B cell (primary cell): Measurements from ENCODE around the gene CORO1C.

ENCODE experiments used
- EZH2 ChIP-seq: IDR thresholded peaks from 2 replicates; pipeline ENCODE4 v1.6.1; 2012; ENCODE audit warnings: borderline replicate concordance, low read depth, mild to moderate bottlenecking, moderate library complexity, low read length; ENCODE audit not compliant: insufficient read depth, poor library complexity, severe bottlenecking
- TF ChIP-seq, protein P1 (sequence below): fragments of 200-600 bp; IDR thresholded peaks from one replicate; pipeline ENCODE4 v1.8.0; 2022; ENCODE audit warnings: antibody characterized with exemption, mild to moderate bottlenecking

GRCh38 chr12:108596854-108597558 is 134.3 kb downstream of the CORO1C start:
- TF ChIP-seq, protein P1, sequence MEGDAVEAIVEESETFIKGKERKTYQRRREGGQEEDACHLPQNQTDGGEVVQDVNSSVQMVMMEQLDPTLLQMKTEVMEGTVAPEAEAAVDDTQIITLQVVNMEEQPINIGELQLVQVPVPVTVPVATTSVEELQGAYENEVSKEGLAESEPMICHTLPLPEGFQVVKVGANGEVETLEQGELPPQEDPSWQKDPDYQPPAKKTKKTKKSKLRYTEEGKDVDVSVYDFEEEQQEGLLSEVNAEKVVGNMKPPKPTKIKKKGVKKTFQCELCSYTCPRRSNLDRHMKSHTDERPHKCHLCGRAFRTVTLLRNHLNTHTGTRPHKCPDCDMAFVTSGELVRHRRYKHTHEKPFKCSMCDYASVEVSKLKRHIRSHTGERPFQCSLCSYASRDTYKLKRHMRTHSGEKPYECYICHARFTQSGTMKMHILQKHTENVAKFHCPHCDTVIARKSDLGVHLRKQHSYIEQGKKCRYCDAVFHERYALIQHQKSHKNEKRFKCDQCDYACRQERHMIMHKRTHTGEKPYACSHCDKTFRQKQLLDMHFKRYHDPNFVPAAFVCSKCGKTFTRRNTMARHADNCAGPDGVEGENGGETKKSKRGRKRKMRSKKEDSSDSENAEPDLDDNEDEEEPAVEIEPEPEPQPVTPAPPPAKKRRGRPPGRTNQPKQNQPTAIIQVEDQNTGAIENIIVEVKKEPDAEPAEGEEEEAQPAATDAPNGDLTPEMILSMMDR = no peak
- no peak for TF ChIP-seq EZH2
